ENCODE results near the gene PTPRN2. TPM values are rescaled to one million over a fixed set of nuclear protein-coding genes. Genes with fewer than 3 reads are reported as not detected.

The PTPRN2 gene
- total RNA-seq, 1 experiment from 2014 or later: 1.1 TPM

DNA sequence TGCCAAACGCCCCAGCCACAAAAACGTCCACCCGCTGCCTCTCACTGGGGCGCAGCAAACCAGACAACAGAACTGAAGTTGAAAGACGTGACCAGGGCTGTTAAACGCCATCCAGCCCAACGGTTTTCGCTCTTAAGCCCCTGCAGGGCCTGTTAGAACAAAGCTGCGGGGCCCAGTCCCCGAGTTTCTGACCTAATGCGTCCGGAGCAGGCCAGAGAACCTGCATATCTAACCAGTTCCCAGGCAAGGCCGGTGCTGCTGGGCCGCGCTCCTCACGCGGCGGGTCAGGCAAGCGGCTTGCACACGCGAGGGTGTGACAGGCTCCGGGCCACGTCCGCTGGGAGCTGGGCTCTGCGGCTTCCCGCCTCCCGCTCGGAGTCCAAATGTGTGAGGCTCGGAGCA, 87.0 kb downstream of the PTPRN2 start:
- DNase-seq (ENCODE audit: low read depth, low spot score) (no peak), ATAC-seq (no peak)
- H3K27ac ChIP-seq (ENCODE audit: low read length): no peak overlapping the region
- H3K9me3 ChIP-seq (ENCODE audit: control insufficient read depth, insufficient read depth, low read depth, low read length): peaks cover 7% of the 10 kb centered on the region
- H3K4me1 ChIP-seq (ENCODE audit: control insufficient read depth, insufficient read depth, low read length): no peaks in the 10 kb centered on the region
- no peak overlapping the region for H3K4me3 ChIP-seq (ENCODE audit: low read depth in 2 of 2, low read length in 2 of 2)
- ChIA-PET CTCF (no interaction called here), POLR2A (no interaction called here)
- intact Hi-C loops (cut with micrococcal nuclease; ENCODE audit: unreplicated experiment): no loop called here
- in situ Hi-C loops (cut with HindIII; ENCODE audit: low pct_unique_long_range_greater_than_20kb, low sequenced_read_pairs): no loop called here
- H3K36me3 ChIP-seq (ENCODE audit: control insufficient read depth, insufficient read depth, low read length): no peaks in the 10 kb centered on the region
- no peaks in the 10 kb centered on the region for H3K27me3 ChIP-seq (ENCODE audit: control insufficient read depth, insufficient read depth, low read length)
- BruUV-seq (replicated peaks): no TSS peak
- TF ChIP-seq TCF7L2 (IDR thresholded peaks at IDR 0.05; ENCODE audit: low read depth, low read length): no peak
- TF ChIP-seq, protein P1, sequence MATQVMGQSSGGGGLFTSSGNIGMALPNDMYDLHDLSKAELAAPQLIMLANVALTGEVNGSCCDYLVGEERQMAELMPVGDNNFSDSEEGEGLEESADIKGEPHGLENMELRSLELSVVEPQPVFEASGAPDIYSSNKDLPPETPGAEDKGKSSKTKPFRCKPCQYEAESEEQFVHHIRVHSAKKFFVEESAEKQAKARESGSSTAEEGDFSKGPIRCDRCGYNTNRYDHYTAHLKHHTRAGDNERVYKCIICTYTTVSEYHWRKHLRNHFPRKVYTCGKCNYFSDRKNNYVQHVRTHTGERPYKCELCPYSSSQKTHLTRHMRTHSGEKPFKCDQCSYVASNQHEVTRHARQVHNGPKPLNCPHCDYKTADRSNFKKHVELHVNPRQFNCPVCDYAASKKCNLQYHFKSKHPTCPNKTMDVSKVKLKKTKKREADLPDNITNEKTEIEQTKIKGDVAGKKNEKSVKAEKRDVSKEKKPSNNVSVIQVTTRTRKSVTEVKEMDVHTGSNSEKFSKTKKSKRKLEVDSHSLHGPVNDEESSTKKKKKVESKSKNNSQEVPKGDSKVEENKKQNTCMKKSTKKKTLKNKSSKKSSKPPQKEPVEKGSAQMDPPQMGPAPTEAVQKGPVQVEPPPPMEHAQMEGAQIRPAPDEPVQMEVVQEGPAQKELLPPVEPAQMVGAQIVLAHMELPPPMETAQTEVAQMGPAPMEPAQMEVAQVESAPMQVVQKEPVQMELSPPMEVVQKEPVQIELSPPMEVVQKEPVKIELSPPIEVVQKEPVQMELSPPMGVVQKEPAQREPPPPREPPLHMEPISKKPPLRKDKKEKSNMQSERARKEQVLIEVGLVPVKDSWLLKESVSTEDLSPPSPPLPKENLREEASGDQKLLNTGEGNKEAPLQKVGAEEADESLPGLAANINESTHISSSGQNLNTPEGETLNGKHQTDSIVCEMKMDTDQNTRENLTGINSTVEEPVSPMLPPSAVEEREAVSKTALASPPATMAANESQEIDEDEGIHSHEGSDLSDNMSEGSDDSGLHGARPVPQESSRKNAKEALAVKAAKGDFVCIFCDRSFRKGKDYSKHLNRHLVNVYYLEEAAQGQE (IDR thresholded peaks at IDR 0.05; ENCODE audit: insufficient read depth in 1 of 2, low read depth in 2 of 2, low read length in 1 of 2): no peak
- TF ChIP-seq, protein P2, sequence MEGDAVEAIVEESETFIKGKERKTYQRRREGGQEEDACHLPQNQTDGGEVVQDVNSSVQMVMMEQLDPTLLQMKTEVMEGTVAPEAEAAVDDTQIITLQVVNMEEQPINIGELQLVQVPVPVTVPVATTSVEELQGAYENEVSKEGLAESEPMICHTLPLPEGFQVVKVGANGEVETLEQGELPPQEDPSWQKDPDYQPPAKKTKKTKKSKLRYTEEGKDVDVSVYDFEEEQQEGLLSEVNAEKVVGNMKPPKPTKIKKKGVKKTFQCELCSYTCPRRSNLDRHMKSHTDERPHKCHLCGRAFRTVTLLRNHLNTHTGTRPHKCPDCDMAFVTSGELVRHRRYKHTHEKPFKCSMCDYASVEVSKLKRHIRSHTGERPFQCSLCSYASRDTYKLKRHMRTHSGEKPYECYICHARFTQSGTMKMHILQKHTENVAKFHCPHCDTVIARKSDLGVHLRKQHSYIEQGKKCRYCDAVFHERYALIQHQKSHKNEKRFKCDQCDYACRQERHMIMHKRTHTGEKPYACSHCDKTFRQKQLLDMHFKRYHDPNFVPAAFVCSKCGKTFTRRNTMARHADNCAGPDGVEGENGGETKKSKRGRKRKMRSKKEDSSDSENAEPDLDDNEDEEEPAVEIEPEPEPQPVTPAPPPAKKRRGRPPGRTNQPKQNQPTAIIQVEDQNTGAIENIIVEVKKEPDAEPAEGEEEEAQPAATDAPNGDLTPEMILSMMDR (IDR thresholded peaks at IDR 0.05): no peak
- no peak for TF ChIP-seq POLR2AphosphoS5 (IDR thresholded peaks at IDR 0.05; ENCODE audit: low read depth, low read length)
- TF ChIP-seq SIN3A (IDR thresholded peaks at IDR 0.05; ENCODE audit: borderline replicate concordance, insufficient read depth, low read depth, low read length): no peak

DNA sequence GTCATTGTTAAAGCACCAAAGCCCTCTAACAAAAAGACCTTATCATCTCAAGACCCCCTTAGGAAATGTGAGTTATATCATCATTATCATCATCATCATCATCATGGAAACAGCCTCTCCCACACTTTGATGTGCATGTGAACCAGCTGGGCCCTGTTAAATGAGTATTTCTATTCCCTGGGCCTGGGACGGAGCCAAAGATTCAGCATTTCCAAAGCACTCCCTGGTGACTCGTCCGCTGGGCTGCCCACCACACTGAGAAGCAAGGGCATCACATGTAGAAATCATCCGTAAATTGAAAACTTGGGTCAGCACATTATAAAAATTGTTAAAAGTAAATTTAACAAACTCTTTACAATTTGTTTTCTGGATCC, 88.6 kb downstream of the PTPRN2 start:
- ATAC-seq: no peak
- no peaks in the 10 kb centered on the region for H3K27me3 ChIP-seq (ENCODE audit: control insufficient read depth, insufficient read depth, low read length)

More for the DNA sequence above, 88.6 kb downstream of the PTPRN2 start:
- CTCF ChIA-PET: no interaction called here
- no peak overlapping the region for H3K4me3 ChIP-seq (ENCODE audit: low read depth in 2 of 2, low read length in 2 of 2)
- no TSS peak for BruUV-seq (replicated peaks)
- intact Hi-C loops (cut with micrococcal nuclease; ENCODE audit: unreplicated experiment) (no loop called here), in situ Hi-C loops (cut with HindIII; ENCODE audit: low pct_unique_long_range_greater_than_20kb, low sequenced_read_pairs) (no loop called here)
- no peak overlapping the region for H3K27ac ChIP-seq (ENCODE audit: low read length)
- TF ChIP-seq TCF7L2 (IDR thresholded peaks at IDR 0.05; ENCODE audit: low read depth, low read length) (no peak), POLR2AphosphoS5 (IDR thresholded peaks at IDR 0.05; ENCODE audit: low read depth, low read length) (no peak)
- TF ChIP-seq, protein P1 (IDR thresholded peaks at IDR 0.05; ENCODE audit: insufficient read depth in 1 of 2, low read depth in 2 of 2, low read length in 1 of 2): no peak
- TF ChIP-seq, protein P2 (IDR thresholded peaks at IDR 0.05): no peak
- POLR2A ChIA-PET: no interaction called here
- no peaks in the 10 kb centered on the region for H3K9me3 ChIP-seq (ENCODE audit: control insufficient read depth, insufficient read depth, low read depth, low read length)
- H3K36me3 ChIP-seq (ENCODE audit: control insufficient read depth, insufficient read depth, low read length): no peaks in the 10 kb centered on the region
- no peaks in the 10 kb centered on the region for H3K4me1 ChIP-seq (ENCODE audit: control insufficient read depth, insufficient read depth, low read length)
- DNase-seq (ENCODE audit: low read depth, low spot score): no peak
